ENCODE data around the gene SASH1.

SASH1 gene

GRCh38 chr6:148324297-148324985 is 18.2 kb upstream of the SASH1 start:
- Histone ChIP-seq H3K4me1 (ENCODE audit: low read length) (no peaks in the 10 kb centered on the region), H3K9ac (ENCODE audit: low read length) (no peak overlapping the region), H3K27ac (ENCODE audit: low read length) (no peak overlapping the region), H3K4me2 (ENCODE audit: low read depth, low read length) (no peak overlapping the region), H3K9me3 (replicated peaks; ENCODE audit: insufficient read depth, low read length) (no peaks in the 10 kb centered on the region), H3K27me3 (replicated peaks; ENCODE audit: insufficient read depth, low read length) (no peaks in the 10 kb centered on the region), H4K20me1 (ENCODE audit: insufficient read depth, low read length) (no peaks in the 10 kb centered on the region), H2AFZ (ENCODE audit: low read length) (no peak overlapping the region), H3K79me2 (ENCODE audit: low read length) (no peaks in the 10 kb centered on the region), H3K36me3 (replicated peaks; ENCODE audit: insufficient read depth, low read length) (no peaks in the 10 kb centered on the region), H3K9me2 (replicated peaks; ENCODE audit: insufficient read depth, low read length) (no peaks in the 10 kb centered on the region), H3K4me3 (ENCODE audit: low read length) (no peak overlapping the region), H3F3A (ENCODE audit: insufficient read depth, low read length) (no peaks in the 10 kb centered on the region)
- no peak for DNase-seq
- TF ChIP-seq EZH2phosphoT487 (IDR thresholded peaks at IDR 0.05; ENCODE audit: low read length), result no peak
- TF ChIP-seq EZH2 (optimal IDR thresholded peaks at IDR 0.05; ENCODE audit: low read depth, low read length), result no peak
- TF ChIP-seq, protein P1, sequence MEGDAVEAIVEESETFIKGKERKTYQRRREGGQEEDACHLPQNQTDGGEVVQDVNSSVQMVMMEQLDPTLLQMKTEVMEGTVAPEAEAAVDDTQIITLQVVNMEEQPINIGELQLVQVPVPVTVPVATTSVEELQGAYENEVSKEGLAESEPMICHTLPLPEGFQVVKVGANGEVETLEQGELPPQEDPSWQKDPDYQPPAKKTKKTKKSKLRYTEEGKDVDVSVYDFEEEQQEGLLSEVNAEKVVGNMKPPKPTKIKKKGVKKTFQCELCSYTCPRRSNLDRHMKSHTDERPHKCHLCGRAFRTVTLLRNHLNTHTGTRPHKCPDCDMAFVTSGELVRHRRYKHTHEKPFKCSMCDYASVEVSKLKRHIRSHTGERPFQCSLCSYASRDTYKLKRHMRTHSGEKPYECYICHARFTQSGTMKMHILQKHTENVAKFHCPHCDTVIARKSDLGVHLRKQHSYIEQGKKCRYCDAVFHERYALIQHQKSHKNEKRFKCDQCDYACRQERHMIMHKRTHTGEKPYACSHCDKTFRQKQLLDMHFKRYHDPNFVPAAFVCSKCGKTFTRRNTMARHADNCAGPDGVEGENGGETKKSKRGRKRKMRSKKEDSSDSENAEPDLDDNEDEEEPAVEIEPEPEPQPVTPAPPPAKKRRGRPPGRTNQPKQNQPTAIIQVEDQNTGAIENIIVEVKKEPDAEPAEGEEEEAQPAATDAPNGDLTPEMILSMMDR (IDR thresholded peaks at IDR 0.05; ENCODE audit: low read length), result no peak

DNA sequence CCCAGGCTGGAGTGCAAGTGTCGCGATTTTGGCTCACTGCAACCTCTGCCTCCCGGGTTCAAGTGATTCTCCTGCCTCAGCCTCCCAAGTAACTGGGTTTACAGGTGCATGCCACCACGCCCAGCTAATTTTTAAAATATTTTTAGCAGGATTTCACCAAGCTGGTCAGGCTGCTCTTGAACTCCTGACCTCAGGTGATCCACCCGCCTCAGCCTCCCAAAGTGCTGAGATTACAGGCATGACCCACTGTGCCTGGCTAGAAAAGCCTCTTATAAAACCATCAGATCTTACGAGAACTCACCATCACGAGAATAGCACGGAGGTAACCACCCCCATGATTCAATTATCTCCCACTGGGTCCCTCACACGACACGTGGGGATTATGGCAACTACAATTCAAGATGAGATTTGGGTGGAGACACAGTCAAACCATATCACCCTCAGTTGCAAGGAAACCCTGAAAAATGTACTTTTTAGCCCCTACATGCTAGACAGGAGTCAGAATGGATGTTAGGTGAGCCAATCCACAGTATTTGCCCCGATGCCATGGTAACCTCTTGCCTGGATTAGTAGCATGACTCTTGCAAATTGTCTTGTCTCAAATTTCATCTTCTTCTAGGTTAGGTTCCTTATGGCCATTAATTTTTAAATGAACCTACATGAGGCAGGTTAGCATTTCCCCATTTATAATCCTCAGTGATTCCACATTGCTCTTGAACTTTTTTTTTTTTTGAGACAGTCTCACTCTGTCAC is 17.1 kb upstream of the SASH1 start:
- H3K4me2 ChIP-seq (ENCODE audit: low read depth, low read length), result no peak overlapping the region
- H3K9me2 ChIP-seq (replicated peaks; ENCODE audit: insufficient read depth, low read length), result no peaks in the 10 kb centered on the region
- H3K36me3 ChIP-seq (replicated peaks; ENCODE audit: insufficient read depth, low read length), result no peaks in the 10 kb centered on the region
- H2AFZ ChIP-seq (ENCODE audit: low read length), result no peak overlapping the region
- no peak for DNase-seq
- H3K4me3 ChIP-seq (ENCODE audit: low read length), result no peak overlapping the region
- H3K9me3 ChIP-seq (replicated peaks; ENCODE audit: insufficient read depth, low read length), result no peaks in the 10 kb centered on the region
- no peaks in the 10 kb centered on the region for H3K79me2 ChIP-seq (ENCODE audit: low read length)
- no peaks in the 10 kb centered on the region for H3K4me1 ChIP-seq (ENCODE audit: low read length)
- no peaks in the 10 kb centered on the region for H4K20me1 ChIP-seq (ENCODE audit: insufficient read depth, low read length)
- no peaks in the 10 kb centered on the region for H3F3A ChIP-seq (ENCODE audit: insufficient read depth, low read length)
- H3K27ac ChIP-seq (ENCODE audit: low read length), result no peak overlapping the region
- TF ChIP-seq, protein P1 (IDR thresholded peaks at IDR 0.05; ENCODE audit: low read length), result no peak
- no peak for TF ChIP-seq EZH2phosphoT487 (IDR thresholded peaks at IDR 0.05; ENCODE audit: low read length)
- TF ChIP-seq EZH2 (optimal IDR thresholded peaks at IDR 0.05; ENCODE audit: low read depth, low read length), result no peak
- H3K27me3 ChIP-seq (replicated peaks; ENCODE audit: insufficient read depth, low read length), result no peaks in the 10 kb centered on the region
- no peak overlapping the region for H3K9ac ChIP-seq (ENCODE audit: low read length)

DNA sequence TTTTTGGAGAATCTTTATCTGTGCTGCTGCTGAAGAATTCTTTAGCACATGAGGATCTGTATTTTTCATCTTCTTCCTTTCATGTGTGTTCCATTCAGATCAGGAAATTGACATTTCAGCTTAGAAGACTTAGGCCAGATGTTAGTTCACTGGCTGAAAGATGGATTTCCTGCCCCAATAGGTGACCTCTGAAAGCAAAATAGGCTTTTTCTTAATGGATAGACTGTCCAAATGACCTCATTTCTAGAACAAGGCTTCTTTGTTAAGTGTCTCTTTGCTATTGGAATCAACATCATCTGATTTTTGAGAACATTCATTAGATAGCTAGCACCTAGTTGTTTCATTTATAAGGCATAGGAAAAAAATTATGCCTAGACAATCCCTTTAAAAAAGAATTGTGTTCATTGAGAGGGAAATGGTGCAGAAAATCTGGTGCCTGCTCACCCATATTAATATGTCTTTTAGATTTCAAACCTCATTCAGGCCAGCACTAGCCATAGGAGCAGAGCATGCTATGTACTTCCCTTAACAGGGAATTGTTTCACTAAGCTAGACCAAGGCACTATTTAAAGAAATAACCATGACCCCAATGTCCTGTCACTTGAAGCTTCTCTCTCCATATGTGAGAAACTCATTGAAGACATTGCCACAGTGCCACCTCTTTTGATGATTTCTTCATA is 13.6 kb upstream of the SASH1 start:
- Histone ChIP-seq H3K27me3 (replicated peaks; ENCODE audit: insufficient read depth, low read length) (no peaks in the 10 kb centered on the region), H3K4me2 (ENCODE audit: low read depth, low read length) (no peak overlapping the region), H3K79me2 (ENCODE audit: low read length) (no peaks in the 10 kb centered on the region), H3K9me3 (replicated peaks; ENCODE audit: insufficient read depth, low read length) (no peaks in the 10 kb centered on the region), H2AFZ (ENCODE audit: low read length) (no peak overlapping the region), H4K20me1 (ENCODE audit: insufficient read depth, low read length) (no peaks in the 10 kb centered on the region), H3K27ac (ENCODE audit: low read length) (no peak overlapping the region), H3F3A (ENCODE audit: insufficient read depth, low read length) (no peaks in the 10 kb centered on the region), H3K4me3 (ENCODE audit: low read length) (no peak overlapping the region), H3K36me3 (replicated peaks; ENCODE audit: insufficient read depth, low read length) (no peaks in the 10 kb centered on the region), H3K9ac (ENCODE audit: low read length) (no peak overlapping the region), H3K4me1 (ENCODE audit: low read length) (no peaks in the 10 kb centered on the region), H3K9me2 (replicated peaks; ENCODE audit: insufficient read depth, low read length) (no peaks in the 10 kb centered on the region)
- DNase-seq, result no peak
- TF ChIP-seq EZH2phosphoT487 (IDR thresholded peaks at IDR 0.05; ENCODE audit: low read length), result no peak
- TF ChIP-seq, protein P1 (IDR thresholded peaks at IDR 0.05; ENCODE audit: low read length), result no peak
- TF ChIP-seq EZH2 (optimal IDR thresholded peaks at IDR 0.05; ENCODE audit: low read depth, low read length), result no peak
